BE2C (cell line): Measurements from ENCODE around the gene SPATA21.

Experiments used
- DNase-seq: peaks from one replicate; pipeline ENCODE4 v3.0.0-alpha.2; 2020
- H3K27me3 ChIP-seq: fragments of 250-450 bp; sonication (Bioruptor Pico); 2 replicates; pipeline ENCODE4 v1.5.1; 2020; ENCODE audit warnings: mild to moderate bottlenecking
- H3K36me3 ChIP-seq: fragments of 250-450 bp; sonication (Bioruptor Pico); 2 replicates; pipeline ENCODE4 v1.5.1; 2020; ENCODE audit warnings: mild to moderate bottlenecking
- H3K4me1 ChIP-seq: fragments of 250-450 bp; sonication (Bioruptor Pico); 2 replicates; pipeline ENCODE4 v1.5.1; 2020
- H3K4me3 ChIP-seq: 2 replicates; pipeline ENCODE4 v1.5.1; 2011; ENCODE audit warnings: low read depth, low read length
- H3K9me3 ChIP-seq: fragments of 250-450 bp; sonication (Bioruptor Pico); 2 replicates; pipeline ENCODE4 v1.5.1; 2020
- TF ChIP-seq, protein P1 (sequence below): IDR thresholded peaks from 2 replicates; pipeline ENCODE4 v1.5.1; 2012; ENCODE audit warnings: mild to moderate bottlenecking, low read depth, low read length

SPATA21 gene

DNA sequence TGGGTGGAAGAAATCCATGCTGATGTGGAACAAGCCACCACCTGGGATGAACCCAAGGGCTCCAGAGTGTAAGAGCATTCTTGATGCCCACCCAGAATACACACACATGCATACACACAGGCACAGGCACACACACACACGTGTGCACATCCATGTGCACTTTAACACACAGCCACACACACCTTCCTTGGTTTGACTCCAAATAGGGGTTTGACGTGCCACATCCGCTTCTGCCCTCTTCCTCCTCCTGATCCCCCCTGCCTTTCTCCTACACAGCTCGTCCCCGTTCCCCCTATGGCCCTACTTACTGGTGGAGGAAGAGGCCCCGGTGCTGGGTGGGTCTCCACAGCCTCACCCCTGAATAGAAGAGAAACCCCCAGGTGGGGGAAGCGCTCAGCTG, 16.0 kb downstream of the SPATA21 start:
- no peaks in the 10 kb centered on the region for H3K36me3 ChIP-seq
- DNase-seq, result no peak
- no peak overlapping the region for H3K4me3 ChIP-seq
- no peaks in the 10 kb centered on the region for H3K4me1 ChIP-seq
- TF ChIP-seq, protein P1, sequence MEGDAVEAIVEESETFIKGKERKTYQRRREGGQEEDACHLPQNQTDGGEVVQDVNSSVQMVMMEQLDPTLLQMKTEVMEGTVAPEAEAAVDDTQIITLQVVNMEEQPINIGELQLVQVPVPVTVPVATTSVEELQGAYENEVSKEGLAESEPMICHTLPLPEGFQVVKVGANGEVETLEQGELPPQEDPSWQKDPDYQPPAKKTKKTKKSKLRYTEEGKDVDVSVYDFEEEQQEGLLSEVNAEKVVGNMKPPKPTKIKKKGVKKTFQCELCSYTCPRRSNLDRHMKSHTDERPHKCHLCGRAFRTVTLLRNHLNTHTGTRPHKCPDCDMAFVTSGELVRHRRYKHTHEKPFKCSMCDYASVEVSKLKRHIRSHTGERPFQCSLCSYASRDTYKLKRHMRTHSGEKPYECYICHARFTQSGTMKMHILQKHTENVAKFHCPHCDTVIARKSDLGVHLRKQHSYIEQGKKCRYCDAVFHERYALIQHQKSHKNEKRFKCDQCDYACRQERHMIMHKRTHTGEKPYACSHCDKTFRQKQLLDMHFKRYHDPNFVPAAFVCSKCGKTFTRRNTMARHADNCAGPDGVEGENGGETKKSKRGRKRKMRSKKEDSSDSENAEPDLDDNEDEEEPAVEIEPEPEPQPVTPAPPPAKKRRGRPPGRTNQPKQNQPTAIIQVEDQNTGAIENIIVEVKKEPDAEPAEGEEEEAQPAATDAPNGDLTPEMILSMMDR, result no peak
- H3K27me3 ChIP-seq, result no peaks in the 10 kb centered on the region
- no peaks in the 10 kb centered on the region for H3K9me3 ChIP-seq

DNA sequence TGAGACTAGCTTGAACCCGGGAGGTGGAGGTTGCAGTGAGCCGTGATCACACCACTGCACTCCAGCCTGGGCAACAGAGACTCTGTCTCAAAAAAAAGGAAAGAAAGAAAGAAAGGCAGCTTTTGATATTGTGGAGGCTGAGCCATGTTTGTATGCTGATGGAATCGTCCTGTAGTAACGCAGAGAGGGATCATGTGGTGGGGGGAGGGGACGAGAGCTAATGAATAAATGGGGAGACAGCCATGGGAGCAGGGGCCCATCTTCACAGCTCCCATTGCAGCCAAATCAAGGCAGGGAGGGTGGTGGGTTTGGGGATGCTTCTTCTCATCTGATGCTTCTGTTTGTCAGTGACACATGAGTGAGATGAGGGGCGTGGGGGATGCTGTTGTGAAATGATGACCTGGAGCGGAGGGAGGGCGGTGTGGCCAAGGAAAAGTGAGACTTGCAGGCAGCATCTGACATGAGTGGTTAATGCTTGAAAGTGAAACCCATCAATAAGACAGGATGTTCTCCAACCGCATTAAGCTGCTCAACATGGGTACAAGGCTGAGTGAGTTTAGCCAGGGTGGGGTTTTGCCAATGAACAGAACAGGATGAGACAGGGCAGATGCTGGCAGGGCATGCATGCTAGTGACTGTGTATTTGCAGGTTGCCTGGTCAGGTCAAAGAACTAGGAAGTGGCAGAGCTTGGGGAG, 16.7 kb downstream of the SPATA21 start:
- TF ChIP-seq, protein P1, result no peak
- H3K27me3 ChIP-seq, result no peaks in the 10 kb centered on the region

DNA sequence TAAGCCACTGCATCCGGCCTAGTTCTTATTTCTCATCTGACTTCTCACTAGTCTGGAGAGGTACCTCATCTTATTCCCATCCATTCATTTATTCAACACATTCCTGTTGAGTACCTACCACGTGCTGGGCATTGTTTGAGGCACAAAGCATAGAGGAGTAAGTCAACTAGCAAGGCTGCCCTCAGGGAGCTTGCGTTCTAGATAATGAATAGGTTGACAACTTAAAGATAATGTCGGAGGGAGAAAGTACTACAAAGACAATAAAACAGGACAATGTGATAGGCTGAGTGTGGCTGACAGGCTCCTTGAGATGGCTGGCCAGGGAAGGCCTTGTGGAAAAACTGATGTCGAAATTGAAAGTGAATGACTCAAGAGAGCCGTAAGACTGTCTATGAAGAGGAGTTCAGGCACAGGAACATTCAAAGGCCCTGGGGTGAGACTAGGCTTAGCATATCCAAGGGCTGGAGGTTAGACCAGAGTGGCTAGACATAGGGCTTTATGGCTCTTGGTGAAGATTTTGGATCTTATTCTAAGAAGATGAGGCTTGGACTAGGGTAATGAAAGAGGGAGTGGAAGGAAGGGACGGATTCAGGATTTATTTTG, 18.3 kb downstream of the SPATA21 start:
- H3K9me3 ChIP-seq, result no peaks in the 10 kb centered on the region
- no peak for DNase-seq
- TF ChIP-seq, protein P1, result no peak

More for the DNA sequence above, 16.7 kb downstream of the SPATA21 start:
- no peaks in the 10 kb centered on the region for H3K36me3 ChIP-seq
- H3K9me3 ChIP-seq, result no peaks in the 10 kb centered on the region
- no peaks in the 10 kb centered on the region for H3K4me1 ChIP-seq
- H3K4me3 ChIP-seq, result no peak overlapping the region
- no peak for DNase-seq

DNA sequence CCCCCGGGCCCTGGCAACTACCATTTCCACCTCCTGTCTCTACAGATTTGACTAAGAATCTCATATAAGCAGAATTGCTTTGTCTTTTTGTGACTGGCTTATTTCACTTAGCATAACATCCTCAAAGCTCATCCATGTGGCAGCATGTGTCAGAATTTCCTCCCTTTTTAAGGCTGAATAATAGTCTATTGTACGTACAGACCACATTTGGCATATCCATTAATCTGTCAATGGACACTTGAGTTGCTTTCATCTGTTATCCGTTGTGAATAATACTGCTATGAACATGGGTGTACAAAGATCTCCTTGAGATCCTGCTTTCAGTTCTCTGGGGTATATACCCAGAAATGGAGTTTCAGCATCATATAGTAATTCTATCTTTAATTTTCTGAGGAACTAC, 24.0 kb downstream of the SPATA21 start:
- TF ChIP-seq, protein P1, result no peak
- Histone ChIP-seq H3K4me1 (no peaks in the 10 kb centered on the region), H3K36me3 (no peaks in the 10 kb centered on the region), H3K27me3 (no peaks in the 10 kb centered on the region), H3K9me3 (no peaks in the 10 kb centered on the region), H3K4me3 (no peak overlapping the region)
- DNase-seq, result no peak

More for the DNA sequence above, 18.3 kb downstream of the SPATA21 start:
- no peaks in the 10 kb centered on the region for H3K4me1 ChIP-seq
- no peak overlapping the region for H3K4me3 ChIP-seq
- no peaks in the 10 kb centered on the region for H3K36me3 ChIP-seq
- no peaks in the 10 kb centered on the region for H3K27me3 ChIP-seq

DNA sequence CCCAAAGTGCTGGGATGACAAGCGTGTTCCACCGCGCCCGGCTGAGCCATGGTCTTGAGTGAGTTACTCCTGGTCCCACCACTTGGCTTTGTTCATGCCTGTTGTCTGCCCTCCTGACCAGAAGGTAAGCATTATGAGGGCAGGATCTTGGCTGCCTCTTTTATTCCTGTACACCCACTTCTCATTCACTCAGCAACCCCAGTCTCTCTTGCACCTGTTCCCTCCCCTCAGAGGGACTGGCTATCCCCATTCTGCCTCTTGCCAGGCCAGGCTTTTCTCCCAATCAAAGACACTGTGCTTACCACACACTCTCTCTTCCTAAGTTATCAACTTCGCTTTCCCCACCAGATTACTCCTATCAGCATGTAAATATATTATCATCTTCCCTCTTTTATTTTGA, 26.4 kb downstream of the SPATA21 start:
- Histone ChIP-seq H3K4me1 (no peaks in the 10 kb centered on the region), H3K4me3 (no peak overlapping the region), H3K36me3 (no peaks in the 10 kb centered on the region), H3K27me3 (no peaks in the 10 kb centered on the region), H3K9me3 (no peaks in the 10 kb centered on the region)
- TF ChIP-seq, protein P1, result no peak
- no peak for DNase-seq

DNA sequence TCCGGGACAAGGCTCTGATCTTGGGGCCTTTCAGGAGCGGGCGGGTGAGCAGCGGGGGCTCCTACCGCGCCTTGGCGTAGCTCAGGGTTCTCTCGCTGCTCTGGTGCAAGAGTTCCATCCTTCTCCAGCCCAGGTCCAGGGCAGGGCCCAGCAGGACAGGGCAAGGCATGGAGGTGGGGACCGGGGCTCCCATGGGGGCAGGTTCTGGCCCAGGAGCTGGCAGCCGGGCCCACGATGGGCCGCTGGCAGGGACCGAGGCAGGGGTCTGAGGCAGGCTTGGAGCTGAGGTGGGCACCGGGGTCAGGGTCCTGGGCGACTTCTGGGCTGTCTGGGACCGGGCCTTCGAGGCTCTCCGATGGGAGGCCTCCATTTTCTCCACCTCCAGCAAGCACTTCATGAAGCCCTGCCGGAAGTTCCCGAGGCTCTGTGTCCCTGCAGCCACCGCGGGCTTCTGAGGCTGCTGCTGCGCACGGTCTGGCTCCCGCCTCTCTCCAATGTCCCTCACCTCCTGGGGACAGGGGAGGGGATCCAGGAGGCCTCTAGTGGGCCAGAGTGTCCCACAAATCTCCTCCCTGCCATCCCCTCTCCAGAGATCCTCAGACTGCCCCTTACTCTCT, 27.6 kb downstream of the SPATA21 start:
- Histone ChIP-seq H3K4me1 (no peaks in the 10 kb centered on the region), H3K9me3 (no peaks in the 10 kb centered on the region), H3K27me3 (no peaks in the 10 kb centered on the region), H3K36me3 (no peaks in the 10 kb centered on the region), H3K4me3 (no peak overlapping the region)
- TF ChIP-seq, protein P1, result no peak
- no peak for DNase-seq
